Ureter (tissue), 1 donor: ENCODE data around the gene ATP8A2. TPM values are rescaled to one million over a fixed set of nuclear protein-coding genes. Genes with fewer than 3 reads are reported as not detected.

ENCODE experiments used
- DNase-seq: peaks from one replicate; pipeline ENCODE4 v3.0.0-alpha.2; 2020; ENCODE audit warnings: low spot score
- total RNA-seq: library from RNA; stranded (reverse); gene quantifications from one replicate; pipeline ENCODE4 v1.2.4, GENCODE V29; 2023
- donor health status: DM: yes; HTN: yes; CAD: no.

ATP8A2 gene
- total RNA-seq, 1 donor from 2014 or later = 0.13 TPM

GRCh38 chr13:25848812-25849745 is 477.3 kb downstream of the ATP8A2 start:
- no peak for DNase-seq

DNA sequence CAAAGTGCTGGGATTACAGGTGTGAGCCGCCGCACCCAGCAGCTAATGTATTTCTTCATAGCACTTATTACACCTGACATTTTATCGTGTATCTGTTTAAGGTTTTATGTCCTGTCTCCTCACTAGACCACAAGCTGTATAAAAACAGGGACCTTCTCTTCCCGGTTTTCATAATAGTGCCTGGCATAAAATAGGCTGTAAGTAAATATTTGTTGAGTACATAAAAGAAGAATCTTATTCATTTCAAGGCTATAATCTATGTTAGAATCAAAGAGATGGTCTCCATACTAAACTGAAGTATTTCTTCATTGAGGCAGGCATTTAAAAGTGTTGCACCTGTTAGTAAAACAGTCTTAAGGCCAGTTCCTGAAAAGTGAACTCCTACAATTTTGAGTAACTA is 486.1 kb downstream of the ATP8A2 start:
- DNase-seq = no peak

DNA sequence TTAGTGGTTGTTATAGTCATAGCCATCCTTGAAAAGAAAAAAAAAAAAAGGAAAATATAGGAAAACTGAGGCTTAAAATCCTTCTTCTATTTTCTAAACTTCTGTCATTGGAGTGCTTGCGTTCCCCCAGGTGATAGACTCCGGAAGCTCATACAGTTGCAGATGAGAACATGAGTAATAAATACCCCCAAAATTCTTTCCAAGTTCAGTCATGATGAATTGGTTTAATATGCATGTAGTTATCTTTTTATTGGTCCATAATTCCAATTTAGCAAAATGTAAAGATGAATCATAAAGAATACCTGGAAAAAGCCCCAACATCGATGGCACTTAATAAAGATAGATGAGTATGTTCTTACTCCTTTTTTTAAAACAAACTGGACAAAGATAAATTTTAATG is 487.8 kb downstream of the ATP8A2 start:
- no peak for DNase-seq

DNA sequence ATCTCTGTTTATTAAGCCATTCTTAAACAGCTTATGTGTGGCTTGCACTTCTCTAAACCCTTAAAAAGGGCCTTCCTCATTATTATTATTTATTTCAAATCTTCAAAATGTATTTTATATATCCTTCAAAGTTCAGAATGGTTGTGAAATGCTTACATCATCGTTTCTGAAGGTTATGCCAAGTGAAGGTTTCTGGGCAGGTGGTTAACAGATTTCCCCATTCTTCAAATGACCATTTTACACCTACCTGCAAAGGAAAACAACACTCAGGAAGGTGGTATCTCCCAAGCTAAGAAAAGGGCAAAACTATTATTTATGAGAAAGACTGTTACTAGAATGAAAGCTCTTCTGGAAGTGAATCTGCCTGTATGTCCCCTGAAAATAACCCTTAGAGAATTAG is 488.5 kb downstream of the ATP8A2 start:
- DNase-seq = no peak

GRCh38 chr13:25860862-25861261 is 489.1 kb downstream of the ATP8A2 start:
- no peak for DNase-seq

GRCh38 chr13:25862156-25862555 is 490.4 kb downstream of the ATP8A2 start:
- DNase-seq = no peak

- DNase-seq = no peak
Observed at GRCh38 chr13:25864116-25864515, 492.3 kb downstream of the ATP8A2 start.

DNA sequence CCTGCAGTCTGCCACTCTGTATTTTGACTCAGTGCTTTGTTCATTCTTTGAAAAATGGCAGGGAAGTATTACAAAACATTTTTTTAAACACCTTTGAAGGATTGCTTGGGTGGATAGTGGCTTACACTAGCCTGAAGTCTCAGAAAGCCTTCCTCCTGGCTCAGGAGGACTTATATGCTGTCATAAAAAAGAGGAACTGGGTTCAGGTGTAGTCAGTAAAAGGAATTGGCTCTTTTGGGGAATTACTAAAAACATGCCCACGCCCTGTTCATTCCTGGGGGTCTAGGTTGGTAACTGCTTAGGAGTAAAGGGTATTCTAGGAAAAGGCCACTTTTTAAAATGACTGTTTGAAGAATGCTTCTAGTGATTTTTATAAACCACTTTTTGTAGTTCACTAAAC is 493.2 kb downstream of the ATP8A2 start:
- DNase-seq = no peak

- no peak for DNase-seq
Observed at GRCh38 chr13:25865391-25865790, 493.6 kb downstream of the ATP8A2 start.

DNA sequence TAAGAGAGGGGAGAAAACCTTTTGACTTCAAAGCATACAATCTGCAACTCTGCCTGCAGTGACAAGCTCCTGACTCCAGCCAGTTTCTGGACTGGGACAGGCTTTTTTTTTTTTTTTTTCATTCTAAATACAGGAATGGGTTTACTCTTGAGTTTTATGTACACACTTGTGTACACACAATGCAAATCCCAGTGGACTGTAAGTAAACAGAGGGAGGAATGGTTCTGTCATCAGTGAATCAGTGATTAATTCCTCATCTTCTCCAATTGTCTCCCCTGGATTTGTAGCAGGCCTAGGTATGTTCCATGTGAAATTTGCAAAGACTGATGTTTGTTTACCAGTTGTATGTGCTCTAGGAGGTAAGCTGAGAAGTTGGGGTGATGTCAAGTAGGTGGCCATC is 495.3 kb downstream of the ATP8A2 start:
- no peak for DNase-seq

GRCh38 chr13:25868490-25868889 is 496.7 kb downstream of the ATP8A2 start:
- DNase-seq = no peak

DNA sequence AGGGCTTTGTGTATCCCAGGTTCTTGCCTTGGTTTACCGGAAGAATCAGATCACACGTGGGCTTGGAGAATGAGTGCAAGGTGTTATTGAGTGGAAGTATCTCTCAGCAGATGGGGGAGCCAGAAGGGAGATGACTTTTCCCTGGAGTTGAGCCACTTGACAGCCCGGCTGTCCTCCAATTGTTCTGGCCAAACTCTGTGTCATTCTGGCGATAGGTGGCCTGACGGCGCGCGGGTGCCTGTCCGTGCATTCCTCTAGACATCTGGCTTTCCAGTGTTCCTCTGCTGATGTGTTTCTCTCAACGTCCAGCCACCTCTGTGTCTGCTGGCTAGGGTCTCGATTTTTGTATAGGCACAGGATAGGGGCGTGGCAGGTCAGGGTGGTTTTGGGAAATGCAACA is 498.2 kb downstream of the ATP8A2 start:
- DNase-seq = no peak

DNA sequence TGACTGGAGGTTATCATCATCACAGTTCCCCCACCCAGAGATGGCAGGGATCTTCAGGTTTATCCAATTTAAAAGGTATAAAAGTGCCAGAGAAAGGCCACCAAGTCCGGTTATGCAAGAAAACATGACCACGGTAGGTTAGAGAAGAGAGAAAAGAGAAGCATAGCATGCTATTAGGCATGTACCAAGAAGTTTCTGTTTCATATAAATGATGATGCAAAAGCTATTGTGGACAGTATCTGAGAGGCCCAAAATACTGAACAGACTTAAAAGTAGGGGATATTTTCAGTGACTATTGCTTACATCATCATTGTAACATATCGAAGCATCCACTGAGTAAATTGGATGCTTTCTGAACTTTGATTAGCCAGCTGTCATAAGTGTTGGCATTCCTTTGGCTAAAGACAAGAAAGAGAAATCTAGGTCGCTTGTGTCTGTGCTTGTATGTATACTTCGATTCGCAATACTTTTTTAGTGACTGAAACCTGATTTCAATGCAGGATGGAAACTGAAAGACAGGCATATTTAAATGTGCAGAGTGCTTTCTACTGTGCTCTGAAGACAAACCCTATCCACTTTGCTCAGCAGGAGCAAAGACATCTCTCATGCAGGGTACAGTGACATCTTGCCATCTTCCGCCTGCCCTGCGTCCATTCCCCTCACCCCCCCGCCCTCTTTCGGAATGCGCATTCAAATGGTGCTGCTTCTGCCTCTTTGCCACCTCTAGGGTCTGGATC is 499.8 kb downstream of the ATP8A2 start:
- no peak for DNase-seq

DNA sequence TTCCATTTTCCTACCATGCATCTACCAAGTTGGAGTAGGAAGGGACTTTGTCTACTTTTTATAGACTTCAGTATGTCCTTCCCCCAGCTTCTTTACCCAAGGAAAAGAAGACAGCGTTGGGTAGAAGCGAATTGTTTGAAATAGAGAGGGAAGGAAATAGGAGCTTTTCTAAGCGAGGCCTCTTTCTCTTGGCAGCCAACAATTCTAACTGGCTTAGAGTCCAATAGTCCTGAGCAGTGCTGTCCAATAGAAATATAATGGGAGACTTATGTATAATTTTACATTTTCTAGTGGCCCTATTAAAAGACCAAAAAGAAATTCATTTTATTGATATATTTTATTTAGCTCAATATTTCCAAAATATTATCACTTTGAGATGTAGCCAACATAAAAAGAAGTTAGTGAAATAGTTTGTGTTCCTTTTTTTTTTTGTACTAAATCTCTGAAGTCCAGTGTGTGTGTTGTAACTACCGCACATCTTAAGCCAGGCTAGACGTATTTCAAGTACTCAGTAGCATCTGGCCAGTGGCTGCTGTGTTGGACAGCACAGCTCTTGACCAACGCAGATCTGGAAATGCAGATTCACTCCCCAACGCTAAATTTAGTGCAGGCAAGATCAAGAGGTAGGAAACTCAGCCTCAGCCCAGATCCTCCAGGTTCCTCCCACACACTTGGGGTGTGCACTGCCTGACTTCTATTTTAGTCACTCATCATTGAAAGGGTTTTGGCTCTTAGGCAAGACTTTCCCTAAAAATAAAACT is 500.9 kb downstream of the ATP8A2 start:
- DNase-seq = no peak

DNA sequence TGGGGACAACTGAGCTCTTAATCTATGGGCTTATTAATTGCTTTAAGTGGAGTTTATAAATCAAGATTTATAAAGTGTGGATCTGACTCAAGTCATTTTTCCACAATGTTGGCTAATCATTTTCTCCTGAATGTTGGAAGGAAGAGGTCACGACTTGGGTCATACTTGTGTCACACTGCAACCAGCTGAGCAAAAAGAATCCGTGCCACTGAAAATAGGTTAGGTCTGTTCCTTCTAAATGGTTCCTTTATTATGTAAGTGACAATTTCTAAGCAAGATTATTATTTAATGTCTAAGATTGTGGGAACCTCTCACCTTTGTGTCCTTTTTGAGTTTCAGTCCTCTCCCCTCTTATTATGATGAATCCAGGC is 501.5 kb downstream of the ATP8A2 start:
- DNase-seq = no peak

- DNase-seq = no peak
Observed at GRCh38 chr13:25874064-25874737, 502.4 kb downstream of the ATP8A2 start.

DNA sequence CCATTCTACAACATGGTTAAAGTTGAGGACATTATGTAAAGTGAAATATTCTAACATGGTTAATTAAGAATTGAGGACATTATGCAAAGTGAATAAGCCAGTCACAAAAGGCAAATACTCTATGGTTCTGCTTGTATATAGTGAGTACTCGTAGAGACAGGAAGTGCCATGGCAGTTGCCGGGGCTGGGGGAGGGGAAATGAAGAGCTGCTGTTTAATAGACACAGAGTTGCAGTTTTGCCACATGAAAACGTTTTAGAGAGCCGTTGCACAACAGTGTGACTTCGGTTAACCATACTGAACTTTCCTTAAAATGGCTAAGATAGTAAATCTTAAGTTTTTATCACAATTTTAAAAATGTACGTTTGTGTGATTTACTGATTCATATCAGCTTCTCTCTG is 503.1 kb downstream of the ATP8A2 start:
- no peak for DNase-seq

DNA sequence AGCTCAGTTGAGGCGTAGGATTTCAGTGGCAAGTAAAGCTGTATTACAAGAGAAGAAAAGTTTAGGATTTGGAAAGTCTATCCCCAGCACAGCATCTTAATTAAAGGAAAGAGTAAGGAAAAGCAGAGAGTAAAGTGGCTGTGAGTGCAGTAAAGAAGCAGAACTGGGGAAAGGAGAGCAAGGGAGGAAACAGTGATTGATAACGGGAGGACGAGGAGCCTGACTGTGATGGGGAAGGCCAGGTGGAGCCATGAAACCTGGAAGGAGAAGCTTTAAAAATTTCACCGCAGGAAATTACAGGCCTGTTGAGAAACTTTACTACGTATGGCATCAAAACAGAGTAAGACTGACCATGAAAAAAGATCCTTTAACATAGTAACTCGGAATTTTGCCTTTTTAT is 504.5 kb downstream of the ATP8A2 start:
- no peak for DNase-seq

DNA sequence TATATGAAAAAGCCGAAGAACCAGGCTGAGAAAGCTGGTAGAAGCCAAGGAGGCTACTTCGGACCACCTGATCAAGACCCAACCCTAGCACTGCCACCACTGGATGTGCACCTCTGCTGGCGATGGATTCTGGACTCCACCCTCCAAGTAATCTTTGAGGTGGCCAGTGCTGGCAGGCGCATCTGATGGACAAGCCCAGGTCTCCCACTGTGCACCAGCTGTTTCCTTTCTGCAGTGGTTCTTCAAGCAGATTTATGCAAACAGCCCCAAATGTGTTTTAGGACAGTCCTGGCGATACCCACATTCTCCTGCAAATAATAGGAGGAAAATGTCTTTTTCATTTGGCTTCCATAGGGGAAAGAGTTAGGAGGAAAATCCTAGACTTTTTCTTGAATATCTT is 507.7 kb downstream of the ATP8A2 start:
- no peak for DNase-seq

DNA sequence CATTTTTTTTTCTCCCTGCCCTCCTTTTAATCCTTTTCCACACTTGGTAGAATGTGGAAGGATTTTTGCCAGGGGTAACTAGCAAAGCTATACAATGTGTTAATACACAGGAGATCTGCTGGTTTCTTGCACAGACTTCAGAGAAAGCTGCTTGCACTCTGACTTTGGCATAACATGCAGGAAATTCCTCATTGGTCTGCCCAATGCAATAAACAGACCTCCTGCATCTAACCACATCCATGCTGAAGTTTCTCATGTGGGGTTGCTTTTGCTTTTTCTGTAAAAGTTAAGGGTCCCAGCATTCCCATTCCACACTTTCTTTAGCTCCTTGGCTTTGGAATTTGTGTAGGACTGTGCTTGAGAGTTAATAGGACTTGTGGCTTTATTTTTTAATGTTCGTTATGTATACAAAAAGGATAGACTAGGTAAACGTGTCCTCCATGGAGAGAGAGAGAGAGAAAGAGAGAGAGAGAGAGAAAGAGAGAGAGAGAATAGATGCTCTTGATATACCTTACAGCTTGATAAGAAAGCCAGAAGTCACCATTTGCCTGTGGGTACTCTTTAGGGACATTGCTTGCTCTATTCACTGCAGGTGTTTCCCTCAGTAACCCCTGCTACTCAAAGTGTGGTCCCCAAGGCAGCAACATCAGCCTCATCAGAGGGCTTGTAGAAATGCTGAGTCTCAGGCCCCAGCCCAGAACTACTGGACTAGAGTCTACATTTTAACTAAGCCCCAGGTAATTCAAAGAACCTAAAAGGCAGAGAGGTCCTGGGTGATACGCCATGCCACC is 509.6 kb downstream of the ATP8A2 start:
- no peak for DNase-seq

DNA sequence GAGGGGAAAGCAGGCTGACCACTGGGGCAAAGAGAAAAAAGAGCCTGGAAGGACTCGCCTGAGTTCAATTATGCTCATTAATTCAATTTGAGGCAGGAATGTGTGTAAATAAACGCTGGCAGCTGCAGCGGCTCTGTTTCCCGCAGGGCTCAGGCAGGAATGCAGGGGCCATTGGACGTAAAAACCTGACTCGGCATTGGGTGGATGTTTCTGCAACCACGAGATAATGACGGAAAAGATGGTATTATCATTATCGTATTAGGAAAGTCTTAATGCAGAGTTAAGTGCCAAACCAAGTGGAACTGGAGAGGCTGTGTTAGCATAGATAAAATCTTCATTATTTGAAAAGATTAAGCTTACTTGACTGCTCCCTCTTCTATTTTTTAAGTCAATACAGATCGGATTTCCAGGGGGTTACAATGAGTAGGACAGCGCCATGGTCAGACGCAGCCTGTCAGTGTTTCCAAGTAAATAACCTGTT is 510.2 kb downstream of the ATP8A2 start:
- DNase-seq = no peak
